ENCODE data around the gene SIM2. TPM values are rescaled to one million over a fixed set of nuclear protein-coding genes. Genes with fewer than 3 reads are reported as not detected.

Gene SIM2
- total RNA-seq, 4 donors from 2014 or later, result 20.3 to 49.4 (median 29.9) TPM

DNA sequence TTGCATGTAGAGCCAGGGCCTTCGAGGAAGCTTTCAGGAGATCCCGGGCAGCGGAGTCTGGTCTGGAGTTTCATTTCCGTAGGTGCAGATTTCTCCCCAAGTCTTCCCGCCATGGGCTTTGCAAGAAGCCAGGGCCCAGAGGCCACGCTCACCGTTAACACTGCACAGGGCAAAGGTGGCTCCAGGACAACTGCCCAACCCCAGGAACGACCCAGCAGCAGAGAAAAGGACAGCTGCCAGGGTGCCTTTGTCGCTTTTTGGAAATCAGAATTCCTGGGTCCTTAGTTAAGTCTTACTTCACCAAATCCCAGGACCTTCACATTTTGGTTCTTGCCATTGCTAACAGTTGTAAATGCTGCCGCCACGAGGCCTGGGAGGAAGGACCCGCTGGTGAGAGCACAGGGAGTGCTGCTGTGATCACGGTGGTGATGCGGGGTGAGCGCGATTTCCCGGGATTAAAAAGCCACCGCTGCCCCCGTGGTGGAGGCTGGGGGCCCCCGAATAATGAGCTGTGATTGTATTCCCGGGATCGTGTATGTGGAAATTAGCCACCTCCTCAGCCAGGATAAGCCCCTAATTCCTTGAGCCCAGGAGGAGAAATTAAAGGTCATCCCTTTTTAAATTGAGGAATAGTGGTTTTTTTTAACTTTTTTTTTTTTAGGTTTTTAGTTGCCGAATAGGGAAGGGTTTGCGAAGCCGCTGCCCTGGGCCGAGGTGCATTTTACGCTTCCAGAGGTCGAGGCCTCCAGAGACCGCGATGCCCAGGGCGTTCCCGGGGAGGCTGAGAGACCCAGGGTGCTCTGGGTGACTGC lies 8.2 kb downstream of the SIM2 start:
- peaks cover 28 to 96% (median 44%) of the 10 kb centered on the region in 3 donors for H3K4me1 ChIP-seq
- peak overlapping the region; percentile 31 to 78 (median 74) for H3K4me3 ChIP-seq
- intact Hi-C loops (cut with DNase I), result loop anchor here (10.0 kb wide), 1 partner anchor 202 kb away; no protein-coding TSS in a partner anchor
- 7 to 10% methylated on average over 24 to 30 of the region's 32 CpGs for WGBS, 2 donors
- TF ChIP-seq, protein P1, sequence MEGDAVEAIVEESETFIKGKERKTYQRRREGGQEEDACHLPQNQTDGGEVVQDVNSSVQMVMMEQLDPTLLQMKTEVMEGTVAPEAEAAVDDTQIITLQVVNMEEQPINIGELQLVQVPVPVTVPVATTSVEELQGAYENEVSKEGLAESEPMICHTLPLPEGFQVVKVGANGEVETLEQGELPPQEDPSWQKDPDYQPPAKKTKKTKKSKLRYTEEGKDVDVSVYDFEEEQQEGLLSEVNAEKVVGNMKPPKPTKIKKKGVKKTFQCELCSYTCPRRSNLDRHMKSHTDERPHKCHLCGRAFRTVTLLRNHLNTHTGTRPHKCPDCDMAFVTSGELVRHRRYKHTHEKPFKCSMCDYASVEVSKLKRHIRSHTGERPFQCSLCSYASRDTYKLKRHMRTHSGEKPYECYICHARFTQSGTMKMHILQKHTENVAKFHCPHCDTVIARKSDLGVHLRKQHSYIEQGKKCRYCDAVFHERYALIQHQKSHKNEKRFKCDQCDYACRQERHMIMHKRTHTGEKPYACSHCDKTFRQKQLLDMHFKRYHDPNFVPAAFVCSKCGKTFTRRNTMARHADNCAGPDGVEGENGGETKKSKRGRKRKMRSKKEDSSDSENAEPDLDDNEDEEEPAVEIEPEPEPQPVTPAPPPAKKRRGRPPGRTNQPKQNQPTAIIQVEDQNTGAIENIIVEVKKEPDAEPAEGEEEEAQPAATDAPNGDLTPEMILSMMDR (IDR thresholded peaks at IDR 0.05), result no peak
- TF ChIP-seq POLR2A (IDR thresholded peaks at IDR 0.05), result no peak
- H3K27ac ChIP-seq, result peak overlapping the region; percentile 81 to 97 (median 96)
- H3K27me3 ChIP-seq, result peaks cover 0 to 100% (median 28%) of the 10 kb centered on the region in 4 donors
- no peak for DNase-seq
- no peaks in the 10 kb centered on the region for H3K9me3 ChIP-seq
- H3K36me3 ChIP-seq, result no peaks in the 10 kb centered on the region

DNA sequence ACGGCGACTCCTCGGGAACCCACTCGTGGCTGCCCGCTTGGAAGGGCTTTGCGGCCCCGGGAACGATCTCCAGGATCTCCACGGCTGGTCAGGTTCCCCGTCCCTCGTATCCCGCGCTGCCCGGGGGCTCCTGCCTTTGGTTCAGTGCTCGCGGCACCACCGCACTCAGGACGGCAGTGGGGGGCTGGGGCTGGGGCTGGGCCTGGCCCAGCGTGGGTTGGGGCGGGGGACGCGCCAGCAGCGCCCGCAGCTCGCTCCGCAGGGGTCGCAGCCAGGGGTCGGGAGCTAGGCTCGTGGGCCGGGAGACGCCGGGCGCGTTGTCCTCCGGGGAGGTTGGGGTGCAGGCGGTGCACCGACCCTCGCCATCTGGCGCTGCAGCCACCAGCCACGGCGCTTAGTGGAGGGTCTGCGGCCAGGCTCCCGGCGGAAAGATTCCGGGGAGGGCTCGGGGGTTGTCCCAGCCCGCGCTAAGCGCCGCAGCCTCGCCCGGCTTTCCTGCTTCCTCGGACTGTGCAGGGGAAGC lies 8.9 kb downstream of the SIM2 start:
- Histone ChIP-seq H3K9me3 (no peaks in the 10 kb centered on the region), H3K4me3 (peak overlapping the region; percentile 30 to 78 (median 74)), H3K36me3 (no peaks in the 10 kb centered on the region), H3K27ac (peak overlapping the region; percentile 81 to 97 (median 96)), H3K4me1 (peaks cover 28 to 98% (median 44%) of the 10 kb centered on the region in 3 donors), H3K27me3 (peaks cover 0 to 100% (median 28%) of the 10 kb centered on the region in 4 donors)
- 8% methylated on average over 14 of the region's 53 CpGs; no CpG with 5 or more reads in 1 of the 2 donors for WGBS, 2 donors
- intact Hi-C loops (cut with DNase I), result loop anchor here (10.0 kb wide), 1 partner anchor 203 kb away; no protein-coding TSS in a partner anchor
- TF ChIP-seq, protein P1 (IDR thresholded peaks at IDR 0.05), result no peak
- TF ChIP-seq POLR2A (IDR thresholded peaks at IDR 0.05), result no peak
- DNase-seq, result no peak

DNA sequence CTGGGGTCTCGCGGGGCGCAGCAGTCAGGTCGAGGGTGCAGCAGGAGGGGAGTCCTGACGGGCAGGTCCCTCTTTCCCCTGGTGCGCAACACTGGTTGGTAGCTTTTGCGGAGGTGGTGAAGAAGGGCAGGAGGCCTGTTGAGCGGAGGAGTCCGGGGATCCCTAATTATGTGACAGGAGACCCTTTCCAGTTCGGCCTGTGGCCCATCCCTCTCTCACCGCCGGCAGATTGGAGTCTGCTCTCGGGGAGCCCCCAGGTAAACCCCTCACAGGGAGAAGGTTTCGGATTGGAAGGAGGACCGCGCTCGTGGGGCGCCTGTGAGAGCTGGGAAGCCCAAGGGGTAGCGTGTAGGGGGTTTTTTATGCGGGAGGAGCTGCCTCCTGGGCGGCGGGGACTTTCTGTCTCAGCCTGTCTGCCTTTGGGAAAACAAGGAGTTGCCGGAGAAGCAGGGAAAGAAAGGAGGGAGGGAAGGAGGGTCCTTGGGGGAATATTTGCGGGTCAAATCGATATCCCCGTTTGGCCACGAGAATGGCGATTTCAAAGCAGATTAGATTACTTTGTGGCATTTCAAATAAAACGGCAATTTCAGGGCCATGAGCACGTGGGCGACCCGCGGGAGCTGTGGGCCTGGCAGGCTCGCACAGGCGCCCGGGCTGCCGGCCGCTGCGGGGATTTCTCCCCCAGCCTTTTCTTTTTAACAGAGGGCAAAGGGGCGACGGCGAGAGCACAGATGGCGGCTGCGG lies 9.5 kb downstream of the SIM2 start:
- 7 to 8% methylated on average over 3 to 26 of the region's 44 CpGs for WGBS, 2 donors
- DNase-seq, result no peak
- Histone ChIP-seq H3K4me1 (peaks cover 28 to 98% (median 44%) of the 10 kb centered on the region in 3 donors), H3K9me3 (no peaks in the 10 kb centered on the region), H3K36me3 (no peaks in the 10 kb centered on the region), H3K27me3 (peaks cover 0 to 100% (median 28%) of the 10 kb centered on the region in 4 donors), H3K27ac (peak overlapping the region; percentile 81 to 97 (median 96)), H3K4me3 (peak overlapping the region; percentile 30 to 78 (median 74))
- intact Hi-C loops (cut with DNase I), result loop anchor here (10.0 kb wide), 1 partner anchor 204 kb away; no protein-coding TSS in a partner anchor
- no peak for TF ChIP-seq POLR2A (IDR thresholded peaks at IDR 0.05)
- TF ChIP-seq, protein P1 (IDR thresholded peaks at IDR 0.05), result no peak

DNA sequence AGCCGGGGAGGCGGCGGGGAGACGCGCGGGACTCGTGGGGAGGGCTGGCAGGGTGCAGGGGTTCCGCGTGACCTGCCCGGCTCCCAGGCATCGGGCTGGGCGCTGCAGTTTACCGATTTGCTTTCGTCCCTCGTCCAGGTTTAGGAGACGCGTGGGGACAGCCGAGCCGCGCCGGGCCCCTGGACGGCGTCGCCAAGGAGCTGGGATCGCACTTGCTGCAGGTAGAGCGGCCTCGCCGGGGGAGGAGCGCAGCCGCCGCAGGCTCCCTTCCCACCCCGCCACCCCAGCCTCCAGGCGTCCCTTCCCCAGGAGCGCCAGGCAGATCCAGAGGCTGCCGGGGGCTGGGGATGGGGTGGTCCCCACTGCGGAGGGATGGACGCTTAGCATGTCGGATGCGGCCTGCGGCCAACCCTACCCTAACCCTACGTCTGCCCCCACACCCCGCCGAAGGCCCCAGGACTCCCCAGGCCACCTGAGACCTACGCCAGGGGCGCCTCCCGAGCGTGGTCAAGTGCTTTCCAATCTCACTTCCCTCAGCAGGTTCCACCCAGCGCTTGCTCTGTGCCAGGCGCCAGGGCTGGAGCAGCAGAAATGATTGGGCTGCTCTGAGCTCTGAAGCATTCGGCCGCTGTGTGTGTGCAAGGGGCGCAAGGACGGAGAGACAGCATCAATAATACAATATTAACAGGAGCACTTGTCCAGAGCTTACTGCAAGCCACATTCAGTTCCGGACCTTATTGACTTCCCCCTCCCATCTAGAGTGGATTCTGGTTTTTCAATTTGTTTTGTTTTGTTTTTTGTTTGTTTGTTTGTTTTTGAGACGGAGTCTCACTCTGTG lies 10.3 kb downstream of the SIM2 start:
- intact Hi-C loops (cut with DNase I), result loop anchor here (10.0 kb wide), 1 partner anchor 204 kb away; no protein-coding TSS in a partner anchor
- peaks cover 0 to 100% (median 26%) of the 10 kb centered on the region in 4 donors for H3K27me3 ChIP-seq
- peak overlapping the region; percentile 81 to 97 (median 96) for H3K27ac ChIP-seq
- DNase-seq, result no peak
- H3K4me3 ChIP-seq, result peak overlapping the region; percentile 30 to 78 (median 74)
- H3K36me3 ChIP-seq, result no peaks in the 10 kb centered on the region
- H3K4me1 ChIP-seq, result peaks cover 28 to 98% (median 44%) of the 10 kb centered on the region in 3 donors
- 0 to 6% methylated on average over 8 to 26 of the region's 55 CpGs for WGBS, 2 donors
- no peaks in the 10 kb centered on the region for H3K9me3 ChIP-seq
- TF ChIP-seq, protein P1 (IDR thresholded peaks at IDR 0.05), result no peak
- no peak for TF ChIP-seq POLR2A (IDR thresholded peaks at IDR 0.05)
